HEK293T (cell line): Measurements from ENCODE around the gene KCND3.

Source experiments
- CTCF ChIA-PET: fragments of 350-600 bp; formaldehyde crosslinking; extraction: SDS; loops from one replicate; lab custom pipeline; 2021; ENCODE audit warnings: antibody characterized with exemption, inconsistent platforms; lab: Yijun Ruan, JAX
- POLR2A ChIA-PET: fragments of 350-600 bp; formaldehyde crosslinking; extraction: SDS; loops from one replicate; lab custom pipeline; 2020; ENCODE audit warnings: antibody characterized with exemption, inconsistent platforms; lab: Yijun Ruan, JAX
- DNase-seq: peaks from one replicate; pipeline ENCODE4 v3.0.0; 2012; ENCODE audit warnings: mixed read lengths; ENCODE audit errors: extremely low spot score
- ARNT ChIP-seq: fragments of 450-650 bp; IDR thresholded peaks from 2 replicates; pipeline ENCODE4 v1.6.1; 2017; ENCODE audit warnings: mild to moderate bottlenecking
- BHLHE40 ChIP-seq: fragments of 450-650 bp; IDR thresholded peaks from 2 replicates; pipeline ENCODE4 v1.6.1; 2016; ENCODE audit warnings: mild to moderate bottlenecking, moderate library complexity, borderline replicate concordance
- CTBP1 ChIP-seq: fragments of 450-650 bp; IDR thresholded peaks from 2 replicates; pipeline ENCODE4 v1.6.1; 2016; ENCODE audit warnings: borderline replicate concordance
- ELF4 ChIP-seq: fragments of 450-650 bp; IDR thresholded peaks from 2 replicates; pipeline ENCODE4 v1.6.1; 2017; ENCODE audit warnings: antibody characterized with exemption
- FOXA1 ChIP-seq: fragments of 450-650 bp; IDR thresholded peaks from 2 replicates; pipeline ENCODE4 v1.6.1; 2016; ENCODE audit warnings: mild to moderate bottlenecking
- FOXK2 ChIP-seq: fragments of 450-650 bp; IDR thresholded peaks from 2 replicates; pipeline ENCODE4 v1.6.1; 2016; ENCODE audit warnings: mild to moderate bottlenecking
- FOXM1 ChIP-seq: fragments of 450-650 bp; IDR thresholded peaks from 2 replicates; pipeline ENCODE4 v1.6.1; 2017; ENCODE audit warnings: mild to moderate bottlenecking, borderline replicate concordance
- HDGF ChIP-seq: fragments of 450-650 bp; IDR thresholded peaks from 2 replicates; pipeline ENCODE4 v1.6.1; 2017; ENCODE audit warnings: antibody characterized with exemption, borderline replicate concordance
- L3MBTL2 ChIP-seq: fragments of 450-650 bp; conservative IDR thresholded peaks from 2 replicates; pipeline ENCODE4 v1.6.1; 2016; ENCODE audit warnings: mild to moderate bottlenecking
- NFRKB ChIP-seq: fragments of 450-650 bp; IDR thresholded peaks from 2 replicates; pipeline ENCODE4 v1.6.1; 2016; ENCODE audit warnings: mild to moderate bottlenecking, moderate library complexity
- SP1 ChIP-seq: fragments of 450-650 bp; IDR thresholded peaks from 2 replicates; pipeline ENCODE4 v1.6.1; 2017
- SUZ12 ChIP-seq: fragments of 450-650 bp; IDR thresholded peaks from 2 replicates; pipeline ENCODE4 v1.6.1; 2016; ENCODE audit warnings: mild to moderate bottlenecking
- TARDBP ChIP-seq: fragments of 450-650 bp; IDR thresholded peaks from 2 replicates; pipeline ENCODE4 v1.6.1; 2016
- ZNF384 ChIP-seq: fragments of 450-650 bp; IDR thresholded peaks from 2 replicates; pipeline ENCODE4 v1.6.1; 2016
- TF ChIP-seq, protein P1 (sequence below): fragments of 450-650 bp; IDR thresholded peaks from 2 replicates; pipeline ENCODE4 v1.6.1; 2016

Gene KCND3

DNA sequence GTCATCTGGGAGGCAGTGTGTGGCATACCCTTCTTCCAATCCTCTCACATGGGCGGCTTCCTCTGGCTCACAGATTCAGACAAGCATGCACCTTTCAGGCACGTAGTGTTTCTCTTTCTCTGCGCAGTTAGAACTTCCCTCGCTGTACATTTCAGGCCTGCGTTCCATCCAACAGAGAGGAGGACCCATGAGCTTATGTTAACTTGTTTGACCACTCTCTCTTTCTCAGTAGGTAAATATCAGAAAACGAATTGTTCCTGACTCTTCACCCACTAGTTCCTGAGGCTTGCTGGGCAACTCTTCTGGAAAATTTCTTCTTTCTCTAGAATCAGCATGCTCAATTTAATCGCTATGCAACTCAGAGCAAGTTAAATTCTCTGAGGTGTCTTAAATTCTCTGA, 148.3 kb downstream of the KCND3 start:
- CTCF ChIA-PET = no interaction called here
- no peak for DNase-seq
- TF ChIP-seq ZNF384 (no peak), ARNT (no peak), HDGF (no peak), BHLHE40 (no peak), SUZ12 (no peak), TARDBP (no peak), FOXM1 (no peak), FOXA1 (no peak), CTBP1 (no peak)
- TF ChIP-seq, protein P1, sequence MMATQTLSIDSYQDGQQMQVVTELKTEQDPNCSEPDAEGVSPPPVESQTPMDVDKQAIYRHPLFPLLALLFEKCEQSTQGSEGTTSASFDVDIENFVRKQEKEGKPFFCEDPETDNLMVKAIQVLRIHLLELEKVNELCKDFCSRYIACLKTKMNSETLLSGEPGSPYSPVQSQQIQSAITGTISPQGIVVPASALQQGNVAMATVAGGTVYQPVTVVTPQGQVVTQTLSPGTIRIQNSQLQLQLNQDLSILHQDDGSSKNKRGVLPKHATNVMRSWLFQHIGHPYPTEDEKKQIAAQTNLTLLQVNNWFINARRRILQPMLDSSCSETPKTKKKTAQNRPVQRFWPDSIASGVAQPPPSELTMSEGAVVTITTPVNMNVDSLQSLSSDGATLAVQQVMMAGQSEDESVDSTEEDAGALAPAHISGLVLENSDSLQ = no peak

DNA sequence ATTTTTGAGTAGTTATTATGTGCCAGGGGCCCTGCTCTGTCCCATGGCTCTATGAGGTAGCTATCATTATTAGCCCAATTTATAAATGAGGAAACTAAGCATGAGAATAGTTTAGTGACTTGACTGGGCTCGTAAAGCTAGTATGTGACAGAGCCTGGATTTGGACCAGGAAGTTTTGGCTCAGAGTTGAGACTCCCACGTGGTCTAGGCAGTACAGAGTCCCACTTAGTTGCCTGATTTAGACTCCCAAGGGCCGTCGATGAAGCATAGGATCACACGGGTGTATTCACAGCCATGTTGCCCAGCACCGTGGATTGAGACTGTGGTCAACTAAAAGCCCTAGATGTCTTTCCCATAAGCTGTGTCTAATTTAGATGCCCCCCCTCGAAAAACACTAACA, 152.1 kb downstream of the KCND3 start:
- TF ChIP-seq ARNT (no peak), SP1 (no peak)
- TF ChIP-seq, protein P1 = no peak
- ChIA-PET POLR2A (no interaction called here), CTCF (no interaction called here)
- DNase-seq = no peak

More for the DNA sequence above, 148.3 kb downstream of the KCND3 start:
- POLR2A ChIA-PET = no interaction called here

DNA sequence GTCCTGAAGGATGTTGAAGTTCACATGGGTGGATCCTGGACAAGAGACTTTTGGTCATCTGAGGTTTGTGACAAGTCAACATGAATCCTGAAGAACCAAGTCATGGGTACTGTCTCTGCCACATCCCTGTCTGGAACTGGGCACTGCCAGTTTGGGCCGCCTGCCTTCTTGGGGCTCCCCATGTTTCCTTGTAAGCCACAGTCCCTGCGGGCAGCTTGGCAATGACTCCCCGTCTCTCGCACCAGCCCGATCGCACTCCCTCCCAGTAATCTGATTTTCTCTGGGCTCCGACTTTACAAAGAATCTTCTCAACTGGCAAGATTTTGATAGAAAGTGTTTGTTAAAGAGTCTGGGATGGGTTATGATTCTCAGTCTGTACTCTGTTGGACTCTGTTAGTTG, 153.4 kb downstream of the KCND3 start:
- TF ChIP-seq, protein P1 = no peak
- TF ChIP-seq NFRKB = no peak
- TF ChIP-seq SUZ12 = no peak
- TF ChIP-seq FOXK2 = no peak
- TF ChIP-seq TARDBP = no peak
- no peak for TF ChIP-seq CTBP1
- TF ChIP-seq FOXA1 = no peak
- no peak for TF ChIP-seq BHLHE40
- TF ChIP-seq SP1 = no peak
- no peak for TF ChIP-seq FOXM1
- TF ChIP-seq L3MBTL2 = no peak
- ChIA-PET POLR2A (no interaction called here), CTCF (no interaction called here)
- no peak for DNase-seq

DNA sequence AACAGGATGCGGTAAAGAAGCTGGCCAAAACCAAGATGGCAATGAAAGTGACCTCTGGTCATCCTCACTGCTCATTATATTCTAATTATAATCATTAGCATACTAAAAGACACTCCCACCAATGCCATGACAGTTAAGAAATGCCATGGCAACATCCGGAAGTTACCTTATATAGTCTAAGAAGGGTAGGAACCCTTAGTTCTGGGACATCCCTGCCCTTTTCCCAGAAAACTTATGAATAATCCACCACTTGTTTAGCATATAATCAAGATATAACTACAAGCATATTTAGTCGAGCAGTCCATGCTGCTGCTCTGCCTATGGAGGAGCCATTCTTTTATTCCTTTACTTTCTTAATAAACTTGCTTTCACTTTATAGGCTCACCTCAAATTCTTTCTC, 154.0 kb downstream of the KCND3 start:
- ChIA-PET CTCF (no interaction called here), POLR2A (no interaction called here)
- no peak for TF ChIP-seq BHLHE40
- TF ChIP-seq ELF4 = no peak
- TF ChIP-seq SUZ12 = no peak
- no peak for TF ChIP-seq TARDBP
- no peak for TF ChIP-seq SP1
- TF ChIP-seq, protein P1 = no peak
- no peak for TF ChIP-seq L3MBTL2
- TF ChIP-seq ZNF384 = no peak
- no peak for TF ChIP-seq NFRKB
- DNase-seq = no peak

DNA sequence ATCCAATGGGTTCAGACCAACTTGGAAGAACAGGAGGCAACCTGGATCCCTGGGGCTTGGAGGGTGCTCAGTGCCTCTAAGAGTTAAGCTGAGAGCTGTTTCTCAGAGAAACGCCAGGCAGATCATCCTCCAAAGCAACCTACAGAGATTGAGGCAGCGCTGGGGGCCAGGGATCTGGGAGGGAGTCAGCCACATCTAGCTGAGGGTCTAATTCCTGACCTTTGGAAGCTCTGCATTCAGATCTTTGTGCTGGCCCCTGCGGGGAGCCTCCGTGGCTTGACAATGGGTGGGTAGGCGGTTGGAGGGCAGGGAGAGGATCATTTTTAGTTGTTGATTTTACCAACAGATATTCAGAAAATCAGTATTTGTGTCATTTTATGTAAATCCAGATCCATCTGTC, 154.5 kb downstream of the KCND3 start:
- ChIA-PET CTCF (no interaction called here), POLR2A (no interaction called here)
- no peak for TF ChIP-seq FOXA1
- DNase-seq = no peak

DNA sequence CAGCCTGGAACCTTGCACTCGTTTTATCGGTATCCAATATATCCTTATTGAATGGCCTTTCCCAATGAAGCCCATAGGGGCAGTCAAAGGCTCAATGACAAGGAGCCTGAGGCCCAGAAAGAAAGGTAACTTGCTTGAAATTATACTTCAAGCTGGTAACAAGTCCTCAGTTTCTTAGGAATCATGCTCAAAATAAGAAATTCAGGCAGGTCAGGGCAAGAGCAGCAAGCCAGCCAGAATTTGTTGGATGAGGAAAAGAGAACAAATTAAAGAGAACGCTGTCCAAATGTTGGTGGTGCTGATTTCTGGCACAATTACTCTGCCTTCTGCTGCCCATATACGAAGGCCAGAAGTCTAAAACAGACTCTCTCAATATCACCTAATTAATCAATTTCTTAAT, 156.1 kb downstream of the KCND3 start:
- DNase-seq = no peak
- ChIA-PET CTCF (no interaction called here), POLR2A (no interaction called here)
- TF ChIP-seq ARNT (no peak), ELF4 (no peak), SUZ12 (no peak), FOXA1 (no peak), HDGF (no peak), BHLHE40 (no peak)
- TF ChIP-seq, protein P1 = no peak
